ENCODE data around the gene FAM227B. TPM values are rescaled to one million over a fixed set of nuclear protein-coding genes. Genes with fewer than 3 reads are reported as not detected.
A peak's percentile ranks its signal among the peaks of the same experiment; 100 is the strongest.
"Not testable (repeated sequence)": the region's sequence is repeated elsewhere in the genome, so short reads cannot be mapped to it uniquely, and the experiment has no call there.

FAM227B gene
- total RNA-seq, 2 experiments from 2014 or later: 3.5 to 3.7 TPM

DNA sequence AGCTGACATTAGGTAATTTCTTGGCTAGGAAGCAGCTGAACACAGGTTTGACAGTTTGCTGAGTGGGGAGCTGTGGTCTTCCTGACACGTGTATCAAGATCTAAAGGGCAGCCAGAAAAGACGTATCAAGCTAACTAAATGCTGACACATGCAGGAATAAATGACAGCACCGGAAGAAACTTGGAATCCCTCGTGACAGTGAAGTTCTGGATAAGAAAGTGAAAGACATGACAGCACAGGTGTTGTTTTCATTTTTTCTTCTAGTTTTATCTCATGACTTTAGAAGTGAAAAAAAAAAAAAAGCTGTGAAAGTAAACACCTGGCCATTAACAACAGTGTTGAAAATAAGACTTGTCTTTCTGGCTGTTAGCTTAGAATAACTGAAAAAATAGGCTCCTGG is 148.9 kb downstream of the FAM227B start:
- DNase-seq: no peak
- Mint-ChIP-seq H3K36me3 (ENCODE audit: low read depth) (no peaks in the 10 kb centered on the region), H3K27me3 (peaks cover 9% of the 10 kb centered on the region), H3K4me3 (no peak overlapping the region), H3K27ac (no peak overlapping the region), H3K4me1 (peaks cover 8% of the 10 kb centered on the region), H3K9me3 (no peaks in the 10 kb centered on the region)
- ChIA-PET POLR2A (no interaction called here), CTCF (interaction anchor here (1.2 to 3.3 kb wide), 6 partner anchors 11 to 532 kb away, joined by 3 to 20 read pairs (median 6); partner anchors contain the start of gene FGF7)

DNA sequence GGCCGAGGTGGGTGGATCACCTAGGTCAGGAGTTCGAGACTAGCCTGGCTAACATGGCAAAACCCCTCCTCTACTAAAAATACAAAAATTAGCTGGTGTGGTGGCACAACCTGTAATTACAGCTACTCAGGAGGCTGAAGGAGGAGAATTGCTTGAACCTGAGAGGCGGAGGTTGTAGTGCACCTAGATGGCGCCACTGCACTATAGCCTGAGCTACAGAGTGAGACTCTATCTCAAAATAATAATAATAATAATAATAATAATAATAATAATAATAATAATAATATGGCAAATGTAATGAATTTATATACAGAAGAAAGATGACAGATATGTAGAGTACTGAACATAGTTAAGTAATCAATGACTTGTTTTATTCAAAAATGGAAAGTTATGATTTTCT is 149.4 kb downstream of the FAM227B start:
- H3K27ac Mint-ChIP-seq, POLR2A ChIA-PET: not testable (repeated sequence)
- CTCF ChIA-PET: interaction anchor here (0.9 to 3.3 kb wide), 9 partner anchors 10 to 592 kb away, joined by 3 to 20 read pairs (median 4); partner anchors contain the start of gene FGF7

DNA sequence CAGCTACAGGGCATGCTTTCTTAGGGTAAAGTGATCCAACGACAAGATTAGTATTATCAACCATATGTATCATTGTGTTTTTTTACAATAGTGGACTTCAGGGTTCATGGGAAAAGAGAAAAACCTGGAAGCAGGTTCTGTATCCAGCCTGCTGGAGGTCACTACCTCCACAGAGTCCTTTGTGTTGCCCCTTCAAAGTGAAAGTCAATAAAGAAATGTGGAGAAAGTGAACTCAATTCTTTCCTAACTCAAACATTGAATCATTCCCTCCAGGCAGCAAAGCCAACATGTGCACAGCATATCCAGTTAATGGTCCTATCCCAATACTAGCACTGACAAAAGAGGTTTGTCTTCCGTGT is 152.2 kb downstream of the FAM227B start:
- Mint-ChIP-seq H3K9me3 (no peaks in the 10 kb centered on the region), H3K36me3 (ENCODE audit: low read depth) (no peaks in the 10 kb centered on the region), H3K27me3 (peaks cover 6% of the 10 kb centered on the region), H3K4me3 (no peak overlapping the region), H3K4me1 (peaks cover 12% of the 10 kb centered on the region), H3K27ac (no peak overlapping the region)
- DNase-seq: no peak
- ChIA-PET CTCF (no interaction called here), POLR2A (no interaction called here)

More for the DNA sequence above, 149.4 kb downstream of the FAM227B start:
- H3K36me3 Mint-ChIP-seq (ENCODE audit: low read depth); H3K27me3 Mint-ChIP-seq; H3K4me3 Mint-ChIP-seq; H3K9me3 Mint-ChIP-seq; H3K4me1 Mint-ChIP-seq: not testable (repeated sequence)
- peak; percentile 29 for DNase-seq

DNA sequence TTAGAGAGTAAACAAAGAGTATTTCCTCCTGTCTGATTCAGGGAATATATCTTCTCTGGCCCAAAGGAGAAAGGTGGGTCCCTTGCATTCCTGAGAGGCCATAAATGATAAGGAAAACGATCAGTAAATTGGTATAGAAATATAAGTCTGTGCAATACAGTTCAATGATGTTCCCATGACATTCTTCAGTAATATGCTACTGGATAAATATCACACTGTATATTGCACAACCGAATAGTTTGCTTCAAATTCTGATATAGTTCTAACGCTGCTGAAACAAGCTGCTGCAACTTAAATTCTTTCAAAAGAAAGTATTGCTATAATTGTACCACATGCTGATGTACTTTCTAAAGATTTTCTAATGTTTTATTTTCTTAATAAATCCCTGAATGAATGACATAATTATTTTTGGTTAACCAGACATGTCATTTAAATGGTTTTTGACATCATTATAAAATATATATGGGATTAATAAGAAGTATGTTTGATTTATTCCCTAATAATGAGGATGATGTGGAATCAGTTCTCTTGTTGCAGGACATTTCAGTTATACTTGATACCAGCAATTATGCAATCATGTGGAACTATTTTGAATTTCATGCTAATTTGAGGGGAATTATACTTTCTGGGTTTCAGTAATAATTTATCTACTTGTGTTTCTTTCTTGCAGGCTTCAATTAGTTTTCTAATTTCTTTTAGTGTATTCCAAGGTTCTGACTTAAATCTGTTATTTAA is 152.7 kb downstream of the FAM227B start:
- H3K36me3 Mint-ChIP-seq (ENCODE audit: low read depth): no peaks in the 10 kb centered on the region
- peaks cover 12% of the 10 kb centered on the region for H3K4me1 Mint-ChIP-seq
- no peak overlapping the region for H3K27ac Mint-ChIP-seq
- no peaks in the 10 kb centered on the region for H3K9me3 Mint-ChIP-seq
- ChIA-PET CTCF (no interaction called here), POLR2A (no interaction called here)
- H3K4me3 Mint-ChIP-seq: no peak overlapping the region
- peaks cover 6% of the 10 kb centered on the region for H3K27me3 Mint-ChIP-seq
- DNase-seq: no peak

DNA sequence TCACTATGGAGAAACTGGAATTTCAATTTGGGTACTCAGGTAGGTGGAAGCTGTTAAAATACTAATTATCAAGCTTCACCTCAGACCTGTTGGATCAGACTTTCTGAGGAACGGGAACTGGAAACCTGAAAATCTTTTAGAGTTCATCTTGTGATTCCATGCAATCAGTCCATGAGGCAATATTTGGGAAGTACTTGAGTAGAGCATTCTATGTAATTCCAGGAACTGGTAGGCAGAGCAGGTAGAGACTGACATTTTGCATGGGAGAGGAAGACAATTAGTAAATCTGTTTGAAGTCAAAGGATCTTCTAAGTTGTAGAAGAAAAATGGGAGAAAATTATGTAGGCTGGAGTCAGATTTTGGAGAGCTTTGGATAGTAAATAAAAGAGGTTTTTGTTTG is 154.5 kb downstream of the FAM227B start:
- ChIA-PET POLR2A (no interaction called here), CTCF (no interaction called here)
- Mint-ChIP-seq H3K9me3 (no peaks in the 10 kb centered on the region), H3K27me3 (peaks cover under 1% of the 10 kb centered on the region), H3K36me3 (ENCODE audit: low read depth) (no peaks in the 10 kb centered on the region), H3K4me1 (peaks cover 8% of the 10 kb centered on the region), H3K4me3 (no peak overlapping the region), H3K27ac (no peak overlapping the region)
- DNase-seq: no peak

DNA sequence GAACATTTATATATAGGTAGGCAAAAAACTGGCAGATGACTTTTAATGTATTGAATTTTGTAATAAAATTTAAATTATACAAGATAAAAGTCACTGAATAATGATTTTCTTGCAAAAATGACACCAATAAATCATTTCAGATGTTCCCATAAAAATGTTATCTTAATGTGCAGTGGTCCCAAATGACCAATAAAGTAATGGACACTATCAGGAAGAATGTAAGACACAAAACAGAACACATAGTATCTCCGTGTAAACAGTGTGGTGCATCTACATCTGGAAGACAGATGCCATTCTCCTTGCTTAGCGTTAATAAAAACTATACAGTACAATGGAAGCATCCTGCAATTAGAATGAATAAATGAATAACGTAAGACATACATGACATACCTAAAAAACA is 156.1 kb downstream of the FAM227B start:
- Mint-ChIP-seq H3K9me3 (no peaks in the 10 kb centered on the region), H3K4me3 (no peak overlapping the region), H3K4me1 (peaks cover 8% of the 10 kb centered on the region), H3K36me3 (ENCODE audit: low read depth) (no peaks in the 10 kb centered on the region), H3K27me3 (peaks cover 9% of the 10 kb centered on the region), H3K27ac (no peak overlapping the region)
- no peak for DNase-seq
- POLR2A ChIA-PET: no interaction called here
- CTCF ChIA-PET: no interaction called here

DNA sequence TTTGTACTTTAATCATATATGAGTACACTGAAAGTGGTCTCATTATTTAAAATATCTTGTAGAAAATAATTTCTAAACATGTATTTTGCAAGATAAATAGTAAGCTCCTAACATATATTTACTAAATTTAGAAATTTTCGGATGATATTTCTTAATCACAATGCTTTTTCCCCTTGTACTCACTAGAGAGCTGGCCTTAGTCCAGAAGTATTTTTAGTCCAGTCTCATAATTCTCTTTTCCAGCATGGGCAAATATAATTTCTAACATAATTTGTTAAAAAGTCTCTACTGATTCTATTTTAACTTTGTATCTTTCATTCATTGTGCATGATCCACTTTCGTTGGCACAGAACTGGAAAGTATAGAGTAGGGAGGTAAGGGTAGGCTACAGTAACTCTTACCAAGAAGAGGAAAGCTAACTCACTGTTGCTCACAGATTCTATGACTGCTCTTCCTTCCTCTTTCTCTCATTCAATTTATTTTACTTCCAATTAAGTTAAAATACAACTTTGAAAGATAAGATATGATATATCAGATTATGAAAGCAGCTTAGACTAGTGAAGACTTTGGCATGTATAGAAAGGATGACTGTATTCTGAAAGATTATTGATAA is 158.3 kb downstream of the FAM227B start:
- ChIA-PET CTCF (no interaction called here), POLR2A (no interaction called here)
- Mint-ChIP-seq H3K4me1 (peaks cover 8% of the 10 kb centered on the region), H3K27me3 (peaks cover 12% of the 10 kb centered on the region), H3K9me3 (no peaks in the 10 kb centered on the region), H3K36me3 (ENCODE audit: low read depth) (no peaks in the 10 kb centered on the region), H3K27ac (no peak overlapping the region), H3K4me3 (no peak overlapping the region)
- DNase-seq: no peak

DNA sequence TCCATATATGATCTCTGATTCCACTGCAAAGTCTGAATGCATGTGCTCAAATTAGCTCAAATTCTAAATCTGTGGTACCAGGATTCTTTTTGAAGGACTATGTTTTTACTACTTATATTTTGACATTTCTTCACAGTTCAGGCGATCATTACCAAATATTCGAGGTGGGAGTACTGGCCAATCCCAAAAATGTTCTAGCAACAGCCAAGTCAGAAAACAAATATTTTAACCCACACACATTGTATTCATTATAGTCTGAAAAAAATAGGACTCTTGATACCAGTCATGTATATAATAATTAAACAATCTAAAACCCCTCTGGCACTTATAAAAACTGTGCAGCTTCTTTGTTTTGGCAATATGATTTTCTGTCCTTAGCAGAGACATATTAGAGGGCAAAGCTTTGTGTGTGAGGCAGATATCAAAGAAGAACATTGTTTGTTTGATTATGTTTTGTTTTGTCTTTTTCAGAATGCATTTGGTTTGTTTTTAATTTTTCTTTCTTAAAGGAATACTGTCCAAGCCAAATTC is 160.1 kb downstream of the FAM227B start:
- H3K4me1 Mint-ChIP-seq: no peaks in the 10 kb centered on the region
- POLR2A ChIA-PET: no interaction called here
- H3K27ac Mint-ChIP-seq: no peak overlapping the region
- H3K36me3 Mint-ChIP-seq (ENCODE audit: low read depth): no peaks in the 10 kb centered on the region
- H3K27me3 Mint-ChIP-seq: peaks cover 19% of the 10 kb centered on the region
- DNase-seq: no peak
- no peaks in the 10 kb centered on the region for H3K9me3 Mint-ChIP-seq
- CTCF ChIA-PET: interaction anchor here (1.5 kb wide), 1 partner anchor 11 kb away, joined by 6 read pairs; no protein-coding TSS in a partner anchor
- no peak overlapping the region for H3K4me3 Mint-ChIP-seq

DNA sequence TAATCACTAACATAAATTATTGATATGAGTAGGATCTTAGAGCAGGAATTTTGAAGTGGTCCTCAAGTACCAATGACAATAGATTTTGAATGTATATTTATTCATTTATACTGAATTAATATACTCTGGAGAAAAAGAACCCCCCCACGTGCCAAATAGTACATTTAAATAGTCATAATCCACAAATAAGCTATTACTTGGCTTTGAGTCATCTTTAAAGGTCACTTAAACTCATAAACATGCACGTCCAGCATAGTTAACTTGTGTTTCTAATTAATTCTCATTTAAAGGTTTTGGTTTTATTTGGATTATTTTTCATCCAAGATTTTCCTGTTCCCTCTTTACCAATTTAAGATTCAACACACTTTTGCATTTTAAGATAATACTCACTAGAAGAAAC is 162.5 kb downstream of the FAM227B start:
- Mint-ChIP-seq H3K27me3 (peaks cover 25% of the 10 kb centered on the region), H3K4me3 (no peak overlapping the region), H3K9me3 (no peaks in the 10 kb centered on the region), H3K36me3 (ENCODE audit: low read depth) (no peaks in the 10 kb centered on the region), H3K4me1 (no peaks in the 10 kb centered on the region), H3K27ac (no peak overlapping the region)
- DNase-seq: no peak
- ChIA-PET POLR2A (no interaction called here), CTCF (no interaction called here)

DNA sequence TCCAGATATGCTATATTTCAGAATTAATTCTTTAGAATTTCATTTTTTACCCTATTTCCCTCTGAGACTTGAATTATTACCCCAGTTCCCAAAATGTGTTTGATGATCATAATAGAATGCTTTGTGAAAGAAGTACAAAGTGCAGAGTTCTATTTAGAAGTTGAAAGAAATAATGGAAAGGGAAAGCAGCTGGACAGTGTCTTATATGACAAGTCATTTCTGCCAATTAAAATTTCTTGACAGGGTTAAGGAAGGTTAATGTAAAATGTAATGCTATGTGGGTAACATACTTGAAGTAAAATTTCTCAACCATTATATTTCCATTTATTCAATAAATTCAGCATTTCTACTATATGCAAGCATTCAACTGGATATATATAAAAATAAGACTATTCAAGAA is 164.5 kb downstream of the FAM227B start:
- Mint-ChIP-seq H3K4me1 (no peaks in the 10 kb centered on the region), H3K27me3 (peaks cover 25% of the 10 kb centered on the region), H3K9me3 (no peaks in the 10 kb centered on the region), H3K4me3 (no peak overlapping the region), H3K36me3 (ENCODE audit: low read depth) (no peaks in the 10 kb centered on the region), H3K27ac (no peak overlapping the region)
- CTCF ChIA-PET: interaction anchor here (1.2 kb wide), 1 partner anchor 16 kb away, joined by 5 read pairs; no protein-coding TSS in a partner anchor
- POLR2A ChIA-PET: no interaction called here
- DNase-seq: no peak

DNA sequence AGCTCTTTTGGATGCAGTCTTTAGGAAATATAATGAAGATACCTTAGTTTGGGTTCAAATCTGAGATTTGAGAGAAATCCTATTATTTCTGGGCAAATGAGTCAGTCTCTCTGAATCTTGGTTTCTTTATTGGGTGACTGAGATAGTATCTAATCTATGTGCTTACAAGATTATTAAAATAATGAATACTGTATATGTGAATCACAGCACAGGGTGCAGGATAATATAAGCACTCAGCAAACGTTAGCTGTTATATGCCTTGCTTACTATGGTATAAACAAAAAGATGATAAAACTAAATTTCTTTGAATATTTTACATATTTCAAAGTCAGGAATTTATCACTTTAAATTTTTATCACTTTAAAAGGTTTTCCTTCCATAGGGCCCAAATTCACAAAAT is 168.0 kb downstream of the FAM227B start:
- ChIA-PET POLR2A (no interaction called here), CTCF (no interaction called here)
- Mint-ChIP-seq H3K27me3 (peaks cover 30% of the 10 kb centered on the region), H3K9me3 (no peaks in the 10 kb centered on the region), H3K4me1 (no peaks in the 10 kb centered on the region), H3K36me3 (ENCODE audit: low read depth) (no peaks in the 10 kb centered on the region), H3K4me3 (no peak overlapping the region), H3K27ac (no peak overlapping the region)
- no peak for DNase-seq

DNA sequence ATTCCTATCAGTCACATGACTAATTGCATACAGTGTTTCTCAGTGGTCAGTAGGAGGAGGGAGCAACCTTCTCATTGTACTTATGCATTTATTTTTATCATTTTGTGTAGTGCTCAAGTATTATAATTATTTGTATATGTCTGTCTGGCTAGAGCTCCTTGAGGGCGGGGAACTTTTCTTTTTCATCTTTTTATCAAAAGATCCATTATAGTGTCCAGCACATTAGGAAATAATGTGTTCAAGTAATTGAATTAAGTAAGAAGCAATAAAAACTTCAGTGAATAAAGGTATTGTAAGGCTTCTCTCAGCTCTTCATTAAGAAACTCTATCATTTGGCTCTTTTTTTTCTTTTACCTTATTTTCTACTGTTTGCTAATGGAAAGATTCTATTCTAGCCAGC is 178.8 kb downstream of the FAM227B start:
- no peaks in the 10 kb centered on the region for H3K4me1 Mint-ChIP-seq
- H3K9me3 Mint-ChIP-seq: no peaks in the 10 kb centered on the region
- ChIA-PET CTCF (interaction anchor here (1.0 kb wide), 1 partner anchor 19 kb away, joined by 3 read pairs; the partner anchor contains the start of gene FGF7), POLR2A (no interaction called here)
- H3K36me3 Mint-ChIP-seq (ENCODE audit: low read depth): no peaks in the 10 kb centered on the region
- H3K27ac Mint-ChIP-seq: no peak overlapping the region
- peaks cover 8% of the 10 kb centered on the region for H3K27me3 Mint-ChIP-seq
- no peak for DNase-seq
- H3K4me3 Mint-ChIP-seq: no peak overlapping the region

DNA sequence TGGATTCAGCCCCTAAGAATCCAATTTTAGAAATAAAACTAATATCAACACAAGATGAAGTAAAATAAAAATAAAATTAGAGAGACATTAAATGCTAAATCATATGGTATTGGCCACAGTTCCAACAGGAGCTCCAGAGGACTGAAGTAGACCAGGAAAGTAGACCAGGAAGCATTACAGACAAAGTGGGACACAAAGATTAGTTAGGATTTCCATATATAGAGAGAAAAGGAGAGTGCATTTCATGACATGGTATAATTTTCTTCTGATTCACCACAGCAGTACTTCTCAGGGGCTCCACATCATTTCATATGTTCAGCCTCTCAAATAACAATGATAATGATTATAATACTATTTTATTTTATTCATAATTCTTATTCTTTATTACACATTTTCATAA is 179.3 kb downstream of the FAM227B start:
- Mint-ChIP-seq H3K36me3 (ENCODE audit: low read depth) (no peaks in the 10 kb centered on the region), H3K27ac (no peak overlapping the region), H3K4me1 (no peaks in the 10 kb centered on the region), H3K4me3 (no peak overlapping the region), H3K9me3 (no peaks in the 10 kb centered on the region), H3K27me3 (peaks cover 6% of the 10 kb centered on the region)
- DNase-seq: no peak
- ChIA-PET CTCF (interaction anchor here (1.0 kb wide), 1 partner anchor 19 kb away, joined by 3 read pairs; the partner anchor contains the start of gene FGF7), POLR2A (no interaction called here)
